Cerebellar cortex (tissue), 1 donor: Measurements from ENCODE around the gene METTL25B.

Source experiments
- DNase-seq: peaks from one replicate; pipeline ENCODE4 v3.0.0-alpha.2; 2015; ENCODE audit warnings: low spot score

The METTL25B gene

DNA sequence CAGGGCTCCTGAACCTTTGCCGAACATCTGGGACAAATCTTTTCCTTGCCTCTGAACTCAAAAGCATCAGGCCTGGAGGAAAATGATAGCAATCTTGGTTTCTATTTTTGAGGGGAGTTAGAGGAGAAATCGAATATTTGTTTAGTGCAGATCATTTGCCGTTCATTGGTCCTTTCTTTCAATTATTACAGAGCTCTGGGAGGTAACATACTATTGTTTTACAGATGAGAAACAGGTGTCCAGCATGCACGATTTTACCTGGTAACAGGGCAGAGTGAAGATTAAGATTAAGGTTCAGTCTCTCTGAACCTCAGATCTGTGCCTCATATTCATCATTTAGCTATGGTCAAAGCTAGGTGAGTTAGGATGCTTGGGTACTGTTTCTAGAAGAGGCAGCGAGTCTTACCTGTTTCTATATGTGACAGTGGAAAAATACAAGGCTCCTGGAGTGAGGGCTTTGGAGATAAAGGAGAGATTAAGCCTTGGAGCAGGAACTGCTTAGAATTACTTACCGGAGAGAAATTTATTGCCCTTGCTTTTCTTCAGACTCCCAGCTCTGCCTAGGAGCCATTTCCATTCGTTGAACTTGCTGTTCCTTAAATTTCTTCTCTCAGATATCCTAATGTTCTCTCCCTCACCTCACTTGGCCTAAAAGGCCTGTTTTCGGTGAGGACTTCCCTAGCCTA is 40.5 kb downstream of the METTL25B start:
- no peak for DNase-seq

- DNase-seq = no peak
Measured at GRCh38 chr1:156772222-156772621, 44.0 kb downstream of the METTL25B start.

- no peak for DNase-seq
Measured at GRCh38 chr1:156772728-156773497, 44.6 kb downstream of the METTL25B start.

- no peak for DNase-seq
Measured at GRCh38 chr1:156773607-156774006, 45.3 kb downstream of the METTL25B start.

GRCh38 chr1:156775799-156776198 is 47.5 kb downstream of the METTL25B start:
- no peak for DNase-seq

DNA sequence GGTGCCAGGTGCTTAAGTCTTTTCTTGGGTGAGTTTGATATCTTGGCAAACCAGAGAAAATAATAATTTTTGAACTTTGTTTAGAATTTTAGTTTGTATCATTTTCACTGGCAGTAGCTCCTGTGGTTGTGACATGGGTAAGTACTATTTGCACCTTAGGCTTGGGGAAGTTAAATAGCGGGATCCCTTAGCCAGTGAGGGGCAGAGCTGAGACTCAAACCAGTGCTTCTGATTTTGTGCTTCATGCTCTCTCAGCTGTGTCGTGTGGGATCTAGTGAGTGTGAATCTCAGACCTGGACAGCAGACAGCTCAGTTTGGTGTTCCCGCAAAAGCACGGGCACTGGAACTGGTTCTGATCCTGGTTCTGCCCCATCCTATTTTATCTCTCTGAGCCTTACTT is 48.7 kb downstream of the METTL25B start:
- DNase-seq = no peak

DNA sequence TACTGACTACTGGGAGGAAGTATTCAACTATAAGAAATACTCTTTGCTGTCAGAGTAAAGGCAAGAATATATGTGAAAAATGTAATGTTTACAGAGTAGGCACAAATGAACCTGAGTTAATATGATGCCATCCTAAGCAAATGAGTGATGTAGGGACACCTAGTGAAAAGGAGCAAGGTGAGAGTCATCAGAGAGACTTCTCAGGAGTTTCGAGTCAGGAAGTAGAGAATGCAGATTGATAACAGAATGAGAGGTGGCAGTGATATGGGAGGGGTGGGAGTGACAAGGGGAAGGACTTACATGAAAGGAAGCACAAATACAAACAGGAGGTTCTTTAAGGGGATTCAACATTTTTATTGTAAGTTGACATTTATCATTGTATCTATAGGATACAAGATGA is 49.3 kb downstream of the METTL25B start:
- DNase-seq = no peak

- no peak for DNase-seq
Measured at GRCh38 chr1:156781585-156782186, 53.4 kb downstream of the METTL25B start.

- no peak for DNase-seq
Measured at GRCh38 chr1:156785458-156785857, 57.2 kb downstream of the METTL25B start.
